Transverse colon (tissue), 4 donors: ENCODE data around the gene PNO1. TPM values are rescaled to one million over a fixed set of nuclear protein-coding genes. Genes with fewer than 3 reads are reported as not detected.

Experiments
- DNase-seq: peaks from one replicate; pipeline ENCODE4 v3.0.0-alpha.2; 2019
- H3K27ac ChIP-seq, 4 donors: fragments of 200-600 bp; sonication (generic); 2 replicates each; pipeline ENCODE4 v1.5.1; 2016 to 2018; ENCODE audit warnings: inconsistent platforms in 4 of 4
- H3K27me3 ChIP-seq: fragments of 200-600 bp; sonication (generic); 2 replicates; pipeline ENCODE4 v1.5.1; 2017; ENCODE audit warnings: inconsistent platforms
- H3K36me3 ChIP-seq, 4 donors: fragments of 200-600 bp; sonication (generic); 2 replicates each; pipeline ENCODE4 v1.5.1; 2017 to 2019; ENCODE audit warnings: inconsistent platforms in 4 of 4
- H3K4me1 ChIP-seq, 4 donors: fragments of 200-600 bp; sonication (generic); 2 replicates each; pipeline ENCODE4 v1.5.1; 2017 to 2020; ENCODE audit warnings: inconsistent platforms in 4 of 4
- H3K4me3 ChIP-seq, 4 donors: fragments of 200-600 bp; sonication (generic); 1 replicate in 1 of 4; 2 replicates in 3 of 4; pipeline versions ENCODE4 v1.5.1 to v1.6.1; 2017 to 2019; ENCODE audit warnings: inconsistent platforms in 4 of 4
- H3K9me3 ChIP-seq, 2 donors: fragments of 200-600 bp; sonication (generic); 2 replicates each; pipeline ENCODE4 v1.5.1; 2017 to 2019; ENCODE audit warnings: inconsistent platforms in 2 of 2
- EP300 ChIP-seq: sonication (generic); formaldehyde crosslinking; IDR thresholded peaks from one replicate; pipeline ENCODE4 v1.6.1; 2017; ENCODE audit warnings: antibody characterized with exemption, low read depth
- POLR2A ChIP-seq: fragments of 450-650 bp; IDR thresholded peaks from one replicate; pipeline ENCODE4 v1.6.1; 2016; ENCODE audit warnings: antibody characterized with exemption, mild to moderate bottlenecking, moderate library complexity
- POLR2AphosphoS5 ChIP-seq, 3 donors: sonication (generic); formaldehyde crosslinking; IDR thresholded peaks; one replicate each; pipeline ENCODE4 v1.6.1; 2016; ENCODE audit warnings: antibody characterized with exemption in 3 of 3
- WGBS, 2 donors: methylation state at CpG; one replicate each; pipeline ENCODE4 v1.1.5; 2018; ENCODE audit warnings: low coverage in 1 of 2; 5-methylcytosine and 5-hydroxymethylcytosine counted together
- in situ Hi-C, 4 donors: fragments of 200-750 bp; cut with MboI; loops; one replicate each; pipeline versions ENCODE4 v1.15.0 to v1.15.1; 2017; ENCODE audit warnings: low sequenced_read_pairs in 3 of 4, low pct_ligation_motif_present in 1 of 4, low pct_unique_long_range_greater_than_20kb in 1 of 4
- intact Hi-C: fragments of 100-400 bp; cut with DNase I; formaldehyde crosslinking; loops from one replicate; pipeline ENCODE4 v1.15.1; 2023; ENCODE audit warnings: low total_unique reads
- total RNA-seq, 4 donors: library from RNA; depleted of rRNA; stranded (reverse); fragments of >200 nt; gene quantifications; one replicate each; pipeline ENCODE4 v1.1.0, GENCODE V29; 2016
- TF ChIP-seq, protein P1 (sequence below), 5 experiments: fragments of 200-600 bp in 3 of 5; fragments of 450-650 bp in 2 of 5; sonication (generic) in 3 of 5; IDR thresholded peaks; 1 replicate in 2 of 5; 2 replicates in 3 of 5; pipeline ENCODE4 v1.5.1; 2016 to 2017; ENCODE audit warnings: antibody characterized with exemption in 5 of 5, inconsistent platforms in 3 of 5, mild to moderate bottlenecking in 2 of 5, moderate library complexity in 1 of 5

Gene PNO1
- total RNA-seq, 4 donors from 2014 or later, result 1.9 to 20.9 (median 7.4) TPM

DNA sequence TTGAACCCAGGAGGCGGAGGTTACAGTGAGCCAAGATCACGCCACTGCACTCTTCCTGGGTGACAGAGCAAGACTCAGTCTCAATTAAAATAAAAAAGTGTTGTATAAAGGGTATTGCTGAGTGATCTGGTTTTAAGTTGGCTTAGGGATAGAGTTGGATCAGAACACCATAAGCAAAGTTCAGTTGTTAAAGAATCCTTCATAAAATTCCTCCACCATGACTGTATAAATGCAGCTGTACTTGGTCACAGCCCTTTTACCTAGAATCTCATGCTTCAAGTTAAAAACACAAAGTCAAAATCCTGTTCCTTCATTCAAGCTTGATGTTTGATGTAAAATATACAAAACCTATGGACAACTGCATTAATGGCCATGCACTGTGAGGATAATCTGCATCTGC lies 33.4 kb upstream of the PNO1 start:
- Histone ChIP-seq H3K9me3 (no peaks in the 10 kb centered on the region), H3K27me3 (no peaks in the 10 kb centered on the region), H3K4me3 (no peak overlapping the region), H3K27ac (no peak overlapping the region), H3K4me1 (peaks cover 0 to 13% (median 5%) of the 10 kb centered on the region in 4 donors), H3K36me3 (no peaks in the 10 kb centered on the region)
- intact Hi-C loops, result loop anchor here (5.0 to 10.0 kb wide), 2 partner anchors 160 to 318 kb away; no protein-coding TSS in a partner anchor
- TF ChIP-seq, protein P1, sequence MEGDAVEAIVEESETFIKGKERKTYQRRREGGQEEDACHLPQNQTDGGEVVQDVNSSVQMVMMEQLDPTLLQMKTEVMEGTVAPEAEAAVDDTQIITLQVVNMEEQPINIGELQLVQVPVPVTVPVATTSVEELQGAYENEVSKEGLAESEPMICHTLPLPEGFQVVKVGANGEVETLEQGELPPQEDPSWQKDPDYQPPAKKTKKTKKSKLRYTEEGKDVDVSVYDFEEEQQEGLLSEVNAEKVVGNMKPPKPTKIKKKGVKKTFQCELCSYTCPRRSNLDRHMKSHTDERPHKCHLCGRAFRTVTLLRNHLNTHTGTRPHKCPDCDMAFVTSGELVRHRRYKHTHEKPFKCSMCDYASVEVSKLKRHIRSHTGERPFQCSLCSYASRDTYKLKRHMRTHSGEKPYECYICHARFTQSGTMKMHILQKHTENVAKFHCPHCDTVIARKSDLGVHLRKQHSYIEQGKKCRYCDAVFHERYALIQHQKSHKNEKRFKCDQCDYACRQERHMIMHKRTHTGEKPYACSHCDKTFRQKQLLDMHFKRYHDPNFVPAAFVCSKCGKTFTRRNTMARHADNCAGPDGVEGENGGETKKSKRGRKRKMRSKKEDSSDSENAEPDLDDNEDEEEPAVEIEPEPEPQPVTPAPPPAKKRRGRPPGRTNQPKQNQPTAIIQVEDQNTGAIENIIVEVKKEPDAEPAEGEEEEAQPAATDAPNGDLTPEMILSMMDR (IDR thresholded peaks at IDR 0.05), result no peak
- TF ChIP-seq POLR2AphosphoS5 (IDR thresholded peaks at IDR 0.05) (no peak), EP300 (no peak), POLR2A (no peak)
- 96% methylated on average over 2 of the region's 2 CpGs; no CpG with 5 or more reads in 1 of the 2 donors for WGBS, 2 donors
- no peak for DNase-seq
- in situ Hi-C loops, result loop anchor here (10.0 to 25.0 kb wide), 3 partner anchors 160 to 320 kb away; no protein-coding TSS in a partner anchor

DNA sequence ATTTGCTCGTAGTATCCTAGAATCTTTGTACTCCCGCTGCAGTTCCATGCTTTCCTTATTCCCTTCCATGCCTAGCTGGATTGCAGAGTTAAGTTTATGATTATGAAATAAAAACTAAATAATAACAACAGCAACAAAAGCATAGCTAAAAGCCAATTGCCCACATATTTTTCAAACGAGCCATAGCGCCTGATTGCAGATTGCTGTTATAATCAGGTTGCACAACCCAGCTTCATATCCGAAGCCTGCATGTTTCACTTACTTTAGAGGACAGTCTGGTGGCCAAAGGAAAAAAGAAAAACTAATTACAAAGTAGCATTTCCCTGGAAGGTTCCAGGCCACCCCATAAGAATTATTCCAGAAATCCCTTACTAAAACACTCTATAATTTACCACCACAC lies 31.9 kb upstream of the PNO1 start:
- H3K4me3 ChIP-seq, result no peak overlapping the region
- no peak overlapping the region for H3K27ac ChIP-seq
- H3K27me3 ChIP-seq, result no peaks in the 10 kb centered on the region
- peaks cover 0 to 11% (median 5%) of the 10 kb centered on the region in 4 donors for H3K4me1 ChIP-seq
- no peak for DNase-seq
- TF ChIP-seq, protein P1 (IDR thresholded peaks at IDR 0.05), result no peak
- TF ChIP-seq EP300 (no peak), POLR2A (no peak), POLR2AphosphoS5 (IDR thresholded peaks at IDR 0.05) (no peak)
- H3K9me3 ChIP-seq, result no peaks in the 10 kb centered on the region
- WGBS, 2 donors, result 87 to 95% methylated on average over 4 to 5 of the region's 5 CpGs
- H3K36me3 ChIP-seq, result no peaks in the 10 kb centered on the region
- in situ Hi-C loops (loop anchor here in 3 of 4 donors (10.0 kb wide), 2 partner anchors 159 to 319 kb away; no protein-coding TSS in a partner anchor), intact Hi-C loops (loop anchor here (10.0 kb wide), 1 partner anchor 159 kb away; no protein-coding TSS in a partner anchor)

DNA sequence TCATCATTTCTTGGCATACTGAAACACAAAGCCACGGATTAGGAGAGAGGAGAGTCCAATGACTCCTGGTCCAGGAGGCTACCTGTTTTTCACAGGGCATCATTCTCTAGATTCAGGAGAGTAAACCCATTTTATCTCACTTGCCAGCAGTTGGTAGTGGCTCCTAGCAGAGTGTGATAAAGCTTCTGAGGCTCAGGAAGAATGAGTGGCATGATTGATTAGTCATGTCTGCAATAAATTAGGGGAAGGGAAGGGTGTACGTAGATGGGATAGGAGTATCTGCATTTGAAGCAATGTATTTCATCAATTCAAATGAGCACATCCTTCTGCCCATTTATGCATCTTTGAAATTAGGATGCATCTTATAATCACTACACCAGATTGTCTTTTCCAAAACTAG lies 31.1 kb upstream of the PNO1 start:
- no peaks in the 10 kb centered on the region for H3K36me3 ChIP-seq
- no peak overlapping the region for H3K27ac ChIP-seq
- no peak for DNase-seq
- in situ Hi-C loops, result loop anchor here in 3 of 4 donors (10.0 kb wide), 2 partner anchors 158 to 318 kb away; no protein-coding TSS in a partner anchor
- intact Hi-C loops, result loop anchor here (10.0 kb wide), 1 partner anchor 158 kb away; no protein-coding TSS in a partner anchor
- peaks cover 0 to 8% (median 4%) of the 10 kb centered on the region in 4 donors for H3K4me1 ChIP-seq
- no peaks in the 10 kb centered on the region for H3K9me3 ChIP-seq
- no peak overlapping the region for H3K4me3 ChIP-seq
- 79 to 100% methylated on average over 1 to 2 of the region's 2 CpGs for WGBS, 2 donors
- H3K27me3 ChIP-seq, result no peaks in the 10 kb centered on the region
- TF ChIP-seq, protein P1 (IDR thresholded peaks at IDR 0.05), result no peak
- no peak for TF ChIP-seq EP300
- no peak for TF ChIP-seq POLR2AphosphoS5 (IDR thresholded peaks at IDR 0.05)
- no peak for TF ChIP-seq POLR2A

DNA sequence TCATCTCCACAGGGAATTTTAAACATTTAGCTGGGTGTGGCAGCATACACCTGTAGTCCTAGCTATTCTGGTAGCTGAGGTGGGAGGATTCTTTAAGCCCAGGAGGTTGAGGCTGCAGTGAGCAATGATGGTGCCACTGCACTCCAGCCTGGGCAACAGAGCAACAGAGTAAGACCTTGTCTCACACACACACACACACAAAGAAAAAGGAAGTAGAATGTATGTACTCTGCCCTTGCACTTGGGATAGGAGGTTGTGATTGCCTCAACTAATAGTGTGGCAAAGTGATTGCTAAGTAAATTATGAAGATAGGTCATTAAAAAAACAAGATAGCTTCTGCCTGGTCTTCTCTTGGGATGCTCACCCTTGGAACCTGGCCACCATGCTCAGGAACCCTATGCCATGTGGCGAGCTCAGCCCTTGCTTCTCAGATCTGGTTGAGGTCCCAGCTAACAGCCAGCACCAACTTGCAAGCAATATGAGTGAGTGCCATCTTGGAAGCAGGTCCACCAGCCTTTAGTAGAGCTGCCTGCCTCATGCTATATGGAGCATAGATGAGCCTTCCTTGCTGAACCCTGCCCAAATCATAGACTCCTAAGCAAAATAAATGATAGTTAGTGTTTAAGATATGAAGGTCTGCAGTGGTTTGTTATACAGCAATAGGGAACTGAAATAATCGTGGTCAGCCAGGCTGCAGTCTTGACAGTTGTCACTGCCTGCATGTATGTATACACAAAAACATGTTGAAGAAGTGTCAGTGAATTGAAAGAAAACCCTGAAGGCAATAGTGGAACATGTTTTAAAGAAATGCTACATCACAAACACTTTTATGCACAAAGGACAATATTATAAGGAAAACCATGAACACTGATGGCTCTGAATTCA lies 30.1 kb upstream of the PNO1 start:
- no peaks in the 10 kb centered on the region for H3K9me3 ChIP-seq
- no peak overlapping the region for H3K27ac ChIP-seq
- WGBS, 2 donors, result 78 to 91% methylated on average over 2 of the region's 2 CpGs
- no peak for DNase-seq
- no peaks in the 10 kb centered on the region for H3K36me3 ChIP-seq
- in situ Hi-C loops, result loop anchor here in 3 of 4 donors (10.0 kb wide), 2 partner anchors 157 to 317 kb away; no protein-coding TSS in a partner anchor
- peaks cover 0 to 2% (median under 1%) of the 10 kb centered on the region in 4 donors for H3K4me1 ChIP-seq
- H3K27me3 ChIP-seq, result no peaks in the 10 kb centered on the region
- no peak overlapping the region for H3K4me3 ChIP-seq
- TF ChIP-seq, protein P1 (IDR thresholded peaks at IDR 0.05), result no peak
- TF ChIP-seq EP300 (no peak), POLR2AphosphoS5 (IDR thresholded peaks at IDR 0.05) (no peak), POLR2A (no peak)
- intact Hi-C loops, result loop anchor here (10.0 kb wide), 1 partner anchor 157 kb away; no protein-coding TSS in a partner anchor
